ENCODE results near the gene XYLB.

- no peak for TF ChIP-seq POLR2AphosphoS5 (IDR thresholded peaks at IDR 0.05; ENCODE audit: low read depth, low read length)
- no peak for TF ChIP-seq JUND (IDR thresholded peaks at IDR 0.05)
- no peak for TF ChIP-seq CTCF (IDR thresholded peaks at IDR 0.05 in 2 of 3, conservative IDR thresholded peaks at IDR 0.05 in 1 of 3; ENCODE audit: borderline replicate concordance in 1 of 3, insufficient read depth in 1 of 3, low read depth in 2 of 3, low read length in 2 of 3)
- TF ChIP-seq POLR2A (IDR thresholded peaks at IDR 0.05; ENCODE audit: borderline replicate concordance, extremely low read depth, insufficient read depth, insufficient read length): no peak
- no peak for TF ChIP-seq CEBPB (IDR thresholded peaks at IDR 0.05; ENCODE audit: low read depth)
- TF ChIP-seq EZH2 (IDR thresholded peaks at IDR 0.05): no peak
- TF ChIP-seq MAX (IDR thresholded peaks at IDR 0.05): no peak
- no peak for TF ChIP-seq RAD21 (IDR thresholded peaks at IDR 0.05; ENCODE audit: low read depth)
- no peak for TF ChIP-seq EZH2phosphoT487 (IDR thresholded peaks at IDR 0.05; ENCODE audit: borderline replicate concordance)
Observed at GRCh38 chr3:38396239-38396638, 49.7 kb downstream of the XYLB start.
